ENCODE data around the gene KIR2DL4. TPM values are rescaled to one million over a fixed set of nuclear protein-coding genes. Genes with fewer than 3 reads are reported as not detected.
"Not testable (repeated sequence)": the region's sequence is repeated elsewhere in the genome, so short reads cannot be mapped to it uniquely, and the experiment has no call there.

KIR2DL4 gene
- total RNA-seq, 1 donor from 2014 or later: not detected

- TF ChIP-seq CTCF (IDR thresholded peaks at IDR 0.05; ENCODE audit: unreplicated experiment): no peak
- Mint-ChIP-seq H3K4me1 (ENCODE audit: unreplicated experiment) (no peaks in the 10 kb centered on the region), H3K27me3 (ENCODE audit: unreplicated experiment) (peaks cover 6% of the 10 kb centered on the region), H3K4me3 (ENCODE audit: unreplicated experiment) (no peak overlapping the region), H3K36me3 (ENCODE audit: low read depth, unreplicated experiment) (peaks cover 20% of the 10 kb centered on the region), H3K9me3 (ENCODE audit: unreplicated experiment) (peaks cover 61% of the 10 kb centered on the region), H3K27ac (ENCODE audit: unreplicated experiment) (no peak overlapping the region)
- no peak for DNase-seq (ENCODE audit: low spot score)
Observed at GRCh38 chr19:54806516-54806838, 3.1 kb downstream of the KIR2DL4 start.

GRCh38 chr19:54814571-54814970, 11.2 kb downstream of the KIR2DL4 start:
- peaks cover 70% of the 10 kb centered on the region for H3K9me3 Mint-ChIP-seq (ENCODE audit: unreplicated experiment)
- H3K27me3 Mint-ChIP-seq (ENCODE audit: unreplicated experiment); H3K4me3 Mint-ChIP-seq (ENCODE audit: unreplicated experiment); H3K4me1 Mint-ChIP-seq (ENCODE audit: unreplicated experiment); H3K27ac Mint-ChIP-seq (ENCODE audit: unreplicated experiment); DNase-seq (ENCODE audit: low spot score): not testable (repeated sequence)
- H3K36me3 Mint-ChIP-seq (ENCODE audit: low read depth, unreplicated experiment): peaks cover 39% of the 10 kb centered on the region

DNA sequence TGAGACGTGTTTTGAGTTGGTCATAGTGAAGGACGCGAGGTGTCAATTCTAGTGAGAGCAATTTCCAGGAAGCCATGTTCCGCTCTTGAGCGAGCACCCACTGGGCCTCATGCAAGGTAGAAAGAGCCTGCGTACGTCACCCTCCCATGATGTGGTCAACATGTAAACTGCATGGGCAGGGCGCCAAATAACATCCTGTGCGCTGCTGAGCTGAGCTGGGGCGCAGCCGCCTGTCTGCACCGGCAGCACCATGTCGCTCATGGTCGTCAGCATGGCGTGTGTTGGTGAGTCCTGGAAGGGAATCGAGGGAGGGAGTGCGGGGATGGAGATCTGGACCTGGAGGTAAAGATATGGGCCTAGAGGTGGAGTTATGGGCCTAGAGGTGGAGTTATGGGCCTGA, 12.8 kb downstream of the KIR2DL4 start, which contains the start of gene KIR3DL1:
TSS of gene KIR3DL1 (plus strand) at position 218 of the 400 bp plus-strand sequence.
- peaks cover 71% of the 10 kb centered on the region for H3K9me3 Mint-ChIP-seq (ENCODE audit: unreplicated experiment)
- peak within 1 kb of the TSS; percentile 69 for H3K4me3 Mint-ChIP-seq (ENCODE audit: unreplicated experiment)
- not testable (repeated sequence) for H3K4me1 Mint-ChIP-seq (ENCODE audit: unreplicated experiment); DNase-seq (ENCODE audit: low spot score); H3K27ac Mint-ChIP-seq (ENCODE audit: unreplicated experiment)
- peaks cover 43% of the 10 kb centered on the region for H3K36me3 Mint-ChIP-seq (ENCODE audit: low read depth, unreplicated experiment)
- peaks cover 12% of the 10 kb centered on the region for H3K27me3 Mint-ChIP-seq (ENCODE audit: unreplicated experiment)

DNA sequence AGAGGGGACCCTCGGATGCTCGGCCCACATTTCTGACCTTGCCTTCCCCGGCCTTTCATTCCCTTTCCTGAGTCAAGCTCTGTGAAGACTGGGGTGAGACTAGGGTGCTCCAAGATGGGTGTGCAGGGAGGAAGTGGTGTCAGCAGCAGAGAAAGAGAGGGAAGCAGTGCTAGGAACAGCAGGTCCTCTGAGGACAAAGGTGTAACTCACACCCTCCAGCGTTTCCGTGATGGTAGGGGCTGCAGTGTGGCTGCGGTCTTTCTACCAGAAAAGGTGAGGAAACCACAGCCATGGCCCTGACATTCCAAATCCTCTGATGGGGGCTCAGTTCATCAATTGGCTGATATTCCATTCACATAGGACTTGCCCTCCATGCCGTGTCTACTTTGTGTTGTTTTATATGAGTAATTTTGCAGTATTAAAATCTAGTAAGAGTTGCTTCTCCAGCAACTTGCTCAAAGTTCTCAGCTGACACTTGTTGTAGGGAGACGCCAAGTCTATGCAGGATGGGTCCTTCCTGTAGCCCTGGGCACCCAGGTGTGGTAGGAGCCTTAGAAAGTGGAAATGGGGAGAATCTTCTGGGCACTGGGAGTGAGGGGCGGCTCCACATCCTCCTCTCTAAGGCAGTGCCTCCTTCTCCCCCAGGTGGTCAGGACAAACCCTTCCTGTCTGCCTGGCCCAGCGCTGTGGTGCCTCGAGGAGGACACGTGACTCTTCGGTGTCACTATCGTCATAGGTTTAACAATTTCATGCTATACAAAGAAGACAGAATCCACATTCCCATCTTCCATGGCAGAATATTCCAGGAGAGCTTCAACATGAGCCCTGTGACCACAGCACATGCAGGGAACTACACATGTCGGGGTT, 14.5 kb downstream of the KIR2DL4 start:
- no peak overlapping the region for H3K27ac Mint-ChIP-seq (ENCODE audit: unreplicated experiment)
- peaks cover 39% of the 10 kb centered on the region for H3K36me3 Mint-ChIP-seq (ENCODE audit: low read depth, unreplicated experiment)
- no peak for DNase-seq (ENCODE audit: low spot score)
- no peak overlapping the region for H3K4me3 Mint-ChIP-seq (ENCODE audit: unreplicated experiment)
- peaks cover 73% of the 10 kb centered on the region for H3K9me3 Mint-ChIP-seq (ENCODE audit: unreplicated experiment)
- H3K27me3 Mint-ChIP-seq (ENCODE audit: unreplicated experiment): peaks cover 12% of the 10 kb centered on the region
- no peaks in the 10 kb centered on the region for H3K4me1 Mint-ChIP-seq (ENCODE audit: unreplicated experiment)
- TF ChIP-seq CTCF (IDR thresholded peaks at IDR 0.05; ENCODE audit: unreplicated experiment): no peak

- H3K36me3 Mint-ChIP-seq (ENCODE audit: low read depth, unreplicated experiment): peaks cover 13% of the 10 kb centered on the region
- not testable (repeated sequence) for DNase-seq (ENCODE audit: low spot score); H3K4me1 Mint-ChIP-seq (ENCODE audit: unreplicated experiment); H3K4me3 Mint-ChIP-seq (ENCODE audit: unreplicated experiment); H3K27me3 Mint-ChIP-seq (ENCODE audit: unreplicated experiment); H3K27ac Mint-ChIP-seq (ENCODE audit: unreplicated experiment)
- H3K9me3 Mint-ChIP-seq (ENCODE audit: unreplicated experiment): peaks cover 58% of the 10 kb centered on the region
Observed at GRCh38 chr19:54824416-54824815, 21.0 kb downstream of the KIR2DL4 start.

- H3K4me1 Mint-ChIP-seq (ENCODE audit: unreplicated experiment); H3K4me3 Mint-ChIP-seq (ENCODE audit: unreplicated experiment); H3K27me3 Mint-ChIP-seq (ENCODE audit: unreplicated experiment); DNase-seq (ENCODE audit: low spot score); H3K27ac Mint-ChIP-seq (ENCODE audit: unreplicated experiment): not testable (repeated sequence)
- Mint-ChIP-seq H3K9me3 (ENCODE audit: unreplicated experiment) (peaks cover 57% of the 10 kb centered on the region), H3K36me3 (ENCODE audit: low read depth, unreplicated experiment) (peaks cover 15% of the 10 kb centered on the region)
Observed at GRCh38 chr19:54825326-54825725, 21.9 kb downstream of the KIR2DL4 start.

- Mint-ChIP-seq H3K27me3 (ENCODE audit: unreplicated experiment) (peaks cover 11% of the 10 kb centered on the region), H3K36me3 (ENCODE audit: low read depth, unreplicated experiment) (peaks cover 16% of the 10 kb centered on the region), H3K9me3 (ENCODE audit: unreplicated experiment) (peaks cover 63% of the 10 kb centered on the region)
- H3K4me3 Mint-ChIP-seq (ENCODE audit: unreplicated experiment); H3K4me1 Mint-ChIP-seq (ENCODE audit: unreplicated experiment); H3K27ac Mint-ChIP-seq (ENCODE audit: unreplicated experiment); DNase-seq (ENCODE audit: low spot score): not testable (repeated sequence)
Observed at GRCh38 chr19:54828064-54828463, 24.7 kb downstream of the KIR2DL4 start.

GRCh38 chr19:54832496-54832895, 29.1 kb downstream of the KIR2DL4 start, which contains the start of gene KIR2DS4:
Gene KIR2DS4 (plus strand): TSS chr19:54832676.
- peaks cover 18% of the 10 kb centered on the region for H3K27me3 Mint-ChIP-seq (ENCODE audit: unreplicated experiment)
- H3K9me3 Mint-ChIP-seq (ENCODE audit: unreplicated experiment): peaks cover 67% of the 10 kb centered on the region
- peak within 1 kb of the TSS; percentile 48 for H3K27ac Mint-ChIP-seq (ENCODE audit: unreplicated experiment)
- not testable (repeated sequence) for H3K4me3 Mint-ChIP-seq (ENCODE audit: unreplicated experiment); H3K4me1 Mint-ChIP-seq (ENCODE audit: unreplicated experiment); DNase-seq (ENCODE audit: low spot score)
- H3K36me3 Mint-ChIP-seq (ENCODE audit: low read depth, unreplicated experiment): peaks cover 37% of the 10 kb centered on the region

- H3K36me3 Mint-ChIP-seq (ENCODE audit: low read depth, unreplicated experiment): peaks cover 37% of the 10 kb centered on the region
- H3K27me3 Mint-ChIP-seq (ENCODE audit: unreplicated experiment): peaks cover 17% of the 10 kb centered on the region
- H3K27ac Mint-ChIP-seq (ENCODE audit: unreplicated experiment); DNase-seq (ENCODE audit: low spot score); H3K4me1 Mint-ChIP-seq (ENCODE audit: unreplicated experiment); H3K4me3 Mint-ChIP-seq (ENCODE audit: unreplicated experiment): not testable (repeated sequence)
- peaks cover 63% of the 10 kb centered on the region for H3K9me3 Mint-ChIP-seq (ENCODE audit: unreplicated experiment)
Observed at GRCh38 chr19:54835126-54835525, 31.7 kb downstream of the KIR2DL4 start.

DNA sequence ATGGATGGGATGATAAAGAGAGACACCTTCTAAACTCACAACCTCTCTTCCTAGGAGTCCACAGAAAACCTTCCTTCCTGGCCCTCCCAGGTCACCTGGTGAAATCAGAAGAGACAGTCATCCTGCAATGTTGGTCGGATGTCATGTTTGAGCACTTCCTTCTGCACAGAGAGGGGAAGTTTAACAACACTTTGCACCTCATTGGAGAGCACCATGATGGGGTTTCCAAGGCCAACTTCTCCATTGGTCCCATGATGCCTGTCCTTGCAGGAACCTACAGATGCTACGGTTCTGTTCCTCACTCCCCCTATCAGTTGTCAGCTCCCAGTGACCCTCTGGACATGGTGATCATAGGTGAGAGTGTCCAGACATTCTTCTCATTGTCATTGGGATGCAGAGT, 34.1 kb downstream of the KIR2DL4 start:
- Mint-ChIP-seq H3K9me3 (ENCODE audit: unreplicated experiment) (peaks cover 54% of the 10 kb centered on the region), H3K36me3 (ENCODE audit: low read depth, unreplicated experiment) (peaks cover 33% of the 10 kb centered on the region), H3K27me3 (ENCODE audit: unreplicated experiment) (peaks cover 14% of the 10 kb centered on the region)
- not testable (repeated sequence) for H3K27ac Mint-ChIP-seq (ENCODE audit: unreplicated experiment); DNase-seq (ENCODE audit: low spot score); H3K4me1 Mint-ChIP-seq (ENCODE audit: unreplicated experiment); H3K4me3 Mint-ChIP-seq (ENCODE audit: unreplicated experiment)

Measured in endothelial cell (in vitro differentiated cells).